ENCODE measurements around the gene FAM204A.

The FAM204A gene

GRCh38 chr10:118341791-118342637, at the start of gene FAM204A:
Gene FAM204A (minus strand): TSS chr10:118342324. CDS start chr10:118336415, 5,909 bp downstream.
- Histone ChIP-seq H3K27me3 (ENCODE audit: insufficient read depth, low read depth) (no peaks in the 10 kb centered on the region), H4K20me1 (ENCODE audit: insufficient read depth) (no peaks in the 10 kb centered on the region), H3K36me3 (ENCODE audit: insufficient read depth) (no peaks in the 10 kb centered on the region), H3K79me2 (ENCODE audit: insufficient read depth, low read depth) (peaks cover 26% of the 10 kb centered on the region), H3K4me1 (ENCODE audit: low read depth, poor library complexity, severe bottlenecking) (peaks cover 24% of the 10 kb centered on the region), H2AFZ (ENCODE audit: low read depth) (peak within 1 kb of the TSS; percentile 60), H3K4me3 (IDR thresholded peaks at IDR 0.05; ENCODE audit: insufficient read depth, low read depth, low read length) (no peak within 1 kb of the TSS), H3K9ac (peak within 1 kb of the TSS; percentile 76), H3K27ac (peak within 1 kb of the TSS; percentile 21), H3K4me2 (peak within 1 kb of the TSS; percentile 69)
- no peak for TF ChIP-seq CTCF (conservative IDR thresholded peaks at IDR 0.05; ENCODE audit: low read depth, low read length)

- no peak overlapping the region for H3K9ac ChIP-seq
- no peaks in the 10 kb centered on the region for H3K4me1 ChIP-seq (ENCODE audit: low read depth, poor library complexity, severe bottlenecking)
- H3K4me3 ChIP-seq (IDR thresholded peaks at IDR 0.05; ENCODE audit: insufficient read depth, low read depth, low read length) = no peak overlapping the region
- no peak overlapping the region for H3K4me2 ChIP-seq
- H3K27ac ChIP-seq = no peak overlapping the region
- no peaks in the 10 kb centered on the region for H4K20me1 ChIP-seq (ENCODE audit: insufficient read depth)
- TF ChIP-seq CTCF (conservative IDR thresholded peaks at IDR 0.05; ENCODE audit: low read depth, low read length) = no peak
- no peak overlapping the region for H2AFZ ChIP-seq (ENCODE audit: low read depth)
- no peaks in the 10 kb centered on the region for H3K79me2 ChIP-seq (ENCODE audit: insufficient read depth, low read depth)
- no peaks in the 10 kb centered on the region for H3K36me3 ChIP-seq (ENCODE audit: insufficient read depth)
- H3K27me3 ChIP-seq (ENCODE audit: insufficient read depth, low read depth) = no peaks in the 10 kb centered on the region
These were observed 41.6 kb upstream of the FAM204A start for GRCh38 chr10:118383699-118384098.

GRCh38 chr10:118383063-118383689, 41.1 kb upstream of the FAM204A start:
- Histone ChIP-seq H3K36me3 (ENCODE audit: insufficient read depth) (no peaks in the 10 kb centered on the region), H3K4me2 (no peak overlapping the region), H3K4me3 (IDR thresholded peaks at IDR 0.05; ENCODE audit: insufficient read depth, low read depth, low read length) (no peak overlapping the region), H3K27ac (no peak overlapping the region), H3K27me3 (ENCODE audit: insufficient read depth, low read depth) (no peaks in the 10 kb centered on the region), H3K79me2 (ENCODE audit: insufficient read depth, low read depth) (no peaks in the 10 kb centered on the region), H3K4me1 (ENCODE audit: low read depth, poor library complexity, severe bottlenecking) (no peaks in the 10 kb centered on the region), H4K20me1 (ENCODE audit: insufficient read depth) (no peaks in the 10 kb centered on the region), H3K9ac (no peak overlapping the region), H2AFZ (ENCODE audit: low read depth) (no peak overlapping the region)
- TF ChIP-seq CTCF (conservative IDR thresholded peaks at IDR 0.05; ENCODE audit: low read depth, low read length) = no peak

GRCh38 chr10:118374404-118374803, 32.3 kb upstream of the FAM204A start:
- Histone ChIP-seq H3K4me1 (ENCODE audit: low read depth, poor library complexity, severe bottlenecking) (no peaks in the 10 kb centered on the region), H3K27ac (no peak overlapping the region), H3K4me2 (no peak overlapping the region), H3K79me2 (ENCODE audit: insufficient read depth, low read depth) (no peaks in the 10 kb centered on the region), H2AFZ (ENCODE audit: low read depth) (no peak overlapping the region), H3K4me3 (IDR thresholded peaks at IDR 0.05; ENCODE audit: insufficient read depth, low read depth, low read length) (no peak overlapping the region), H3K36me3 (ENCODE audit: insufficient read depth) (no peaks in the 10 kb centered on the region), H3K27me3 (ENCODE audit: insufficient read depth, low read depth) (no peaks in the 10 kb centered on the region; the same call in 1 of the 2 replicates), H3K9ac (no peak overlapping the region), H4K20me1 (ENCODE audit: insufficient read depth) (no peaks in the 10 kb centered on the region)
- TF ChIP-seq CTCF (conservative IDR thresholded peaks at IDR 0.05; ENCODE audit: low read depth, low read length) = no peak
